Mesendoderm (in vitro differentiated cells): Measurements from ENCODE around the gene HIKESHI.

ENCODE experiments used
- DNase-seq: peaks from one replicate; pipeline ENCODE4 v3.0.0; 2013
- H2AK5ac ChIP-seq: 2 replicates; pipeline ENCODE4 v1.6.1; 2013; ENCODE audit warnings: low read length, inconsistent platforms
- H2BK120ac ChIP-seq: 2 replicates; pipeline ENCODE4 v1.6.1; 2013; ENCODE audit warnings: low read depth, mild to moderate bottlenecking, low read length, moderate library complexity, mixed read lengths
- H2BK15ac ChIP-seq: replicated peaks from 2 replicates; pipeline ENCODE4 v1.6.1; 2013; ENCODE audit warnings: low read depth, mild to moderate bottlenecking, moderate library complexity
- H2BK5ac ChIP-seq: 2 replicates; pipeline ENCODE4 v1.6.1; 2013; ENCODE audit warnings: low read length, inconsistent platforms
- H3K18ac ChIP-seq: 2 replicates; pipeline ENCODE4 v1.6.1; 2013; ENCODE audit warnings: mild to moderate bottlenecking, low read length, mixed read lengths
- H3K23ac ChIP-seq: one replicate; pipeline ENCODE4 v1.6.1; 2013; ENCODE audit warnings: low read length
- H3K27ac ChIP-seq: 2 replicates; pipeline ENCODE4 v1.5.1; 2013; ENCODE audit warnings: low read depth, mild to moderate bottlenecking, inconsistent platforms, low read length, moderate library complexity
- H3K27me3 ChIP-seq: 2 replicates; pipeline ENCODE4 v1.6.1; 2013; ENCODE audit warnings: low read length, control low read depth, mild to moderate bottlenecking, inconsistent platforms; ENCODE audit not compliant: insufficient read depth, poor library complexity
- H3K36me3 ChIP-seq: 2 replicates; pipeline ENCODE4 v1.6.1; 2013; ENCODE audit warnings: low read length, inconsistent platforms; ENCODE audit not compliant: control insufficient read depth, insufficient read depth
- H3K4ac ChIP-seq: one replicate; pipeline ENCODE4 v1.6.1; 2013; ENCODE audit warnings: low read depth, mild to moderate bottlenecking, low read length, moderate library complexity
- H3K4me1 ChIP-seq: 2 replicates; pipeline ENCODE4 v1.6.1; 2013; ENCODE audit warnings: low read depth, low read length, inconsistent platforms; ENCODE audit not compliant: control insufficient read depth
- H3K4me2 ChIP-seq: 2 replicates; pipeline ENCODE4 v1.6.1; 2013; ENCODE audit warnings: low read length
- H3K4me3 ChIP-seq: 2 replicates; pipeline ENCODE4 v1.5.1; 2013; ENCODE audit warnings: mild to moderate bottlenecking, low read length
- H3K56ac ChIP-seq: one replicate; pipeline ENCODE4 v1.6.1; 2013; ENCODE audit warnings: low read length
- H3K79me1 ChIP-seq: 2 replicates; pipeline ENCODE4 v1.6.1; 2013; ENCODE audit warnings: low read length, inconsistent platforms
- H3K79me2 ChIP-seq: 2 replicates; pipeline ENCODE4 v1.6.1; 2013; ENCODE audit warnings: mild to moderate bottlenecking, low read length; ENCODE audit not compliant: control insufficient read depth, insufficient read depth
- H3K9ac ChIP-seq: 2 replicates; pipeline ENCODE4 v1.6.1; 2013; ENCODE audit warnings: low read length, inconsistent platforms
- H4K5ac ChIP-seq: one replicate; pipeline ENCODE4 v1.6.1; 2013; ENCODE audit warnings: low read length
- H4K8ac ChIP-seq: one replicate; pipeline ENCODE4 v1.6.1; 2013; ENCODE audit warnings: low read depth, mild to moderate bottlenecking, control low read depth, low read length, moderate library complexity
- WGBS: extraction: QIAGEN DNeasy Blood & Tissue Kit; methylation state at CpG from one replicate; pipeline ENCODE4 v1.1.7; 2013; ENCODE audit warnings: low lambda C conversion rate, missing lambda C conversion rate; ENCODE audit not compliant: insufficient coverage; ENCODE audit errors: extremely low coverage; 5-methylcytosine and 5-hydroxymethylcytosine counted together

The HIKESHI gene

DNA sequence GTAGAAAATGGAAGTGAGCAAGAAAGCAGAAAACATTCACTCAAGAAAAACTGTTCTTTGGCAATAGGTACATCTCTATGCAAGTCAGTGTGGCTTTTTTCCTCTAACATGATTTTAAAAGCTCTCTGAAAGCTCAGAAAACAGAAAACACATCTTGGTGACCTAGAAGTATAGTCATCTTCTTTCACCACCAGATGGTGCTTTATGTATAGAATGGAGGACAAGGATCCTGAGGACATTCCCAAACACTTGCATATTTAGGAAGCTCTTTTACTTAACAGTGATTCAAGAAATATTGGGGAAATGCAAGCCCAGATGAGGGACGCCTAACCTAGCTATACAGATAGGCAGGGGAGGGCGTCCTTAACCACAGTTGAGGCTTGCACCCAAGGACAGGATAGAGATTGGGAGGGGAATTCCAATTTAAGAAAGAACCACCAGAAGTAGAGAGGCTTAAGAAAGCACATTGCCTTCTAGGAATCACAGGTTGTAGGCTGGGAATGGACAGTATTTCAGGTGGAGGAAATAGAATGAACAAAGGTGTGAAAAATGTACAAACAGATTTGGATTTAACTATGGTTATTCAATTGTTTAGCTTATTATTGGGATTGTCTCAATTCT is 58.8 kb downstream of the HIKESHI start:
- H2BK120ac ChIP-seq, result no peak overlapping the region
- H2AK5ac ChIP-seq, result no peak overlapping the region
- no peak overlapping the region for H3K23ac ChIP-seq
- no peaks in the 10 kb centered on the region for H3K79me1 ChIP-seq
- no peaks in the 10 kb centered on the region for H3K4me1 ChIP-seq
- no peaks in the 10 kb centered on the region for H3K79me2 ChIP-seq
- H3K56ac ChIP-seq, result no peak overlapping the region
- H3K27ac ChIP-seq, result no peak overlapping the region
- H2BK5ac ChIP-seq, result no peak overlapping the region
- no peak overlapping the region for H3K4ac ChIP-seq
- H3K4me2 ChIP-seq, result no peak overlapping the region
- H4K5ac ChIP-seq, result no peak overlapping the region
- no peaks in the 10 kb centered on the region for H3K27me3 ChIP-seq
- no peak overlapping the region for H2BK15ac ChIP-seq
- H3K4me3 ChIP-seq, result no peak overlapping the region
- no peak overlapping the region for H4K8ac ChIP-seq
- H3K18ac ChIP-seq, result no peak overlapping the region
- WGBS, result no CpG with 5 or more reads among the region's 2 CpGs
- H3K9ac ChIP-seq, result no peak overlapping the region
- H3K36me3 ChIP-seq, result no peaks in the 10 kb centered on the region
- DNase-seq, result peak; percentile 72

DNA sequence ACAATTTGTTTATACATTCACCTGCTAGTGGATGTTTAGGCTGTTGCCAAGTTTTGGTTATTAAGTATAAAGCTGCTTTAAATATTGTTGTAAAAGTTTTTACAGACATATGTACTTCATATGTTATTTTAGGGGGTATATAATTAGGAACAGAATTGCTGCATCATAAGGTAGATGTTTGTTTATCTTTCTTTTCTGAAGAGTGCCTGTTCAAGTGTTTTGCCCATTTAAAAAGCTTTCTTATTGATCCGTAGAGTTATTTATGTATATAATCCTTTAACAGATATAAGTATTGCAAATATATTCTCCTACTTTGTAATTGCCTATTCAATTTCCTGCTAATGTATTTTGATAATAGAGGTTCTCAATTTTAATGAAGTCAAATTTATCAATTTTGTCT is 61.4 kb downstream of the HIKESHI start:
- Histone ChIP-seq H3K27ac (no peak overlapping the region), H2AK5ac (no peak overlapping the region), H3K23ac (no peak overlapping the region), H3K36me3 (no peaks in the 10 kb centered on the region), H4K5ac (no peak overlapping the region), H3K4me1 (no peaks in the 10 kb centered on the region), H3K18ac (no peak overlapping the region), H3K9ac (no peak overlapping the region), H4K8ac (no peak overlapping the region), H3K27me3 (no peaks in the 10 kb centered on the region), H3K4me3 (no peak overlapping the region), H3K56ac (no peak overlapping the region), H3K4me2 (no peak overlapping the region), H2BK5ac (no peak overlapping the region), H3K4ac (no peak overlapping the region), H2BK15ac (no peak overlapping the region), H3K79me2 (no peaks in the 10 kb centered on the region), H2BK120ac (no peak overlapping the region), H3K79me1 (no peaks in the 10 kb centered on the region)
- no CpG with 5 or more reads among the region's 1 CpG for WGBS
- DNase-seq, result no peak

DNA sequence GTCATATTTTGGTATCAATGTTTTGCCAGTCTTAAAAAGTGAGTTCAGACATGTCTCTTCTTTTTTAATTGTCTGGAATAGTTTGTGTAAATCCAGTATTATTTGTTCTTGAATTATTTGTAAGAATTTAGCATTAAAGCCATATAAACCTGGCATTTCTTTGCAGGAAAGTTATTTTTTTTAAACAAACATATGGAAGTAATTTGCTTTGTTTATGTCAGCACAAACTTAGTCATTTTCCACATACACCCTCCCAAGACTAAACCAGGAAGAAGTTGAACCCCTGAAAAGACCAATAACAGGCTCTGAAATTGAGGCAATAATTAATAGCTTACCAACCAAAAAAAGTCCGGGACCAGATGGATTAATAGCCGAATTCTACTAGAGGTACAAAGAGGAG is 63.5 kb downstream of the HIKESHI start:
- H3K9ac ChIP-seq, result no peak overlapping the region
- H3K4me3 ChIP-seq, result no peak overlapping the region
- H3K27me3 ChIP-seq, result no peaks in the 10 kb centered on the region
- no peak overlapping the region for H3K23ac ChIP-seq
- H4K8ac ChIP-seq, result no peak overlapping the region
- no peak overlapping the region for H3K56ac ChIP-seq
- H2BK15ac ChIP-seq, result no peak overlapping the region
- H3K4ac ChIP-seq, result no peak overlapping the region
- no CpG with 5 or more reads among the region's 2 CpGs for WGBS
- H3K79me2 ChIP-seq, result no peaks in the 10 kb centered on the region
- no peaks in the 10 kb centered on the region for H3K4me1 ChIP-seq
- H3K27ac ChIP-seq, result no peak overlapping the region
- H3K18ac ChIP-seq, result no peak overlapping the region
- H2AK5ac ChIP-seq, result no peak overlapping the region
- no peaks in the 10 kb centered on the region for H3K79me1 ChIP-seq
- H2BK120ac ChIP-seq, result no peak overlapping the region
- H4K5ac ChIP-seq, result no peak overlapping the region
- H2BK5ac ChIP-seq, result no peak overlapping the region
- no peaks in the 10 kb centered on the region for H3K36me3 ChIP-seq
- DNase-seq, result no peak
- H3K4me2 ChIP-seq, result no peak overlapping the region

DNA sequence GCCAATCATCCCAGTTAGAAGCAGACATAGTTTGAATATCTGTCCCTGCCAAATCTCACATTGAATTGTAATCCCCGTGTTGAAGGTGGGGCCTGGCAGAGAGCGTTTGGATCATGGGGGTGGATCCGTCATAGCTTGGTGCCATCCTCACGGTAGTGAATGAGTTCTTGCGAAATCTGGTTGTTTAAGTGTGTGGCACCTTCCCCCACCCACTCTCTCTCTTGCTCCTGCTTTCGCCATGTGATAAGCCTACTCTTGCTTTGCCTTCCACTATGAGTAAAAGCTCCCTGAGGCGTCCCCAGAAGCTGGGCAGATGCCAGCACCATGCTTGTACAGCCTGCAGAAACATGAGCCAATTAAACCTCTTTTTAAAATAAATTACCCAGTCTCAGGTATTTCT is 67.6 kb downstream of the HIKESHI start:
- Histone ChIP-seq H3K27ac (no peak overlapping the region), H3K79me1 (no peaks in the 10 kb centered on the region), H3K9ac (no peak overlapping the region), H2BK15ac (no peak overlapping the region), H3K4ac (no peak overlapping the region), H2BK5ac (no peak overlapping the region), H2BK120ac (no peak overlapping the region), H3K4me2 (no peak overlapping the region), H3K79me2 (no peaks in the 10 kb centered on the region), H2AK5ac (no peak overlapping the region), H3K23ac (no peak overlapping the region), H3K4me3 (no peak overlapping the region), H3K4me1 (peaks cover 3% of the 10 kb centered on the region), H3K56ac (no peak overlapping the region), H3K18ac (no peak overlapping the region), H4K5ac (no peak overlapping the region), H3K27me3 (no peaks in the 10 kb centered on the region), H3K36me3 (no peaks in the 10 kb centered on the region), H4K8ac (no peak overlapping the region)
- no CpG with 5 or more reads among the region's 7 CpGs for WGBS
- peak; percentile 12 for DNase-seq

DNA sequence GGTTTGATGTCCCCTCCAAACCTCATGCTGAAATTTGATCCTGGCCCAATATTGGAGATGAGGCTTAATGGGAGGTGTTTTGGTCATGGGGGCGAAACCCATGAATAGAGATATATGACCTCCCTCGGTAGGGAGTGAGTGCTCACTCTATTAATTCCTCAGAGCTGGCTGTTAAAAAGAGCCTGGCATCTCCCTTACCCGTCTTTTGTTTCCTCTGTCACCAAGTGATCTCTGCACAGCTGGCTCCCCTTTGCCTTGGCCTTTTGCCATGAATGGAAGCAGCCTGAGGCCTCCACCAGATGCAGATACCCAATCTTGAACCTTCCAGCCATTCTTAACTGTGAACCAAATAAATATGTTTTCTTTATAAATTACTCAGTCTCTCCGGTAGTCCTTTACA is 68.1 kb downstream of the HIKESHI start:
- Histone ChIP-seq H2BK5ac (no peak overlapping the region), H3K23ac (no peak overlapping the region), H2BK15ac (no peak overlapping the region), H3K4me3 (no peak overlapping the region), H3K9ac (no peak overlapping the region), H3K79me1 (no peaks in the 10 kb centered on the region), H3K36me3 (no peaks in the 10 kb centered on the region), H3K4ac (no peak overlapping the region), H3K27ac (no peak overlapping the region), H3K4me1 (peaks cover 3% of the 10 kb centered on the region), H3K18ac (no peak overlapping the region), H2AK5ac (no peak overlapping the region), H4K5ac (no peak overlapping the region), H3K79me2 (no peaks in the 10 kb centered on the region), H3K27me3 (no peaks in the 10 kb centered on the region), H3K4me2 (no peak overlapping the region), H3K56ac (no peak overlapping the region), H4K8ac (no peak overlapping the region), H2BK120ac (no peak overlapping the region)
- no peak for DNase-seq
- no CpG with 5 or more reads among the region's 4 CpGs for WGBS

DNA sequence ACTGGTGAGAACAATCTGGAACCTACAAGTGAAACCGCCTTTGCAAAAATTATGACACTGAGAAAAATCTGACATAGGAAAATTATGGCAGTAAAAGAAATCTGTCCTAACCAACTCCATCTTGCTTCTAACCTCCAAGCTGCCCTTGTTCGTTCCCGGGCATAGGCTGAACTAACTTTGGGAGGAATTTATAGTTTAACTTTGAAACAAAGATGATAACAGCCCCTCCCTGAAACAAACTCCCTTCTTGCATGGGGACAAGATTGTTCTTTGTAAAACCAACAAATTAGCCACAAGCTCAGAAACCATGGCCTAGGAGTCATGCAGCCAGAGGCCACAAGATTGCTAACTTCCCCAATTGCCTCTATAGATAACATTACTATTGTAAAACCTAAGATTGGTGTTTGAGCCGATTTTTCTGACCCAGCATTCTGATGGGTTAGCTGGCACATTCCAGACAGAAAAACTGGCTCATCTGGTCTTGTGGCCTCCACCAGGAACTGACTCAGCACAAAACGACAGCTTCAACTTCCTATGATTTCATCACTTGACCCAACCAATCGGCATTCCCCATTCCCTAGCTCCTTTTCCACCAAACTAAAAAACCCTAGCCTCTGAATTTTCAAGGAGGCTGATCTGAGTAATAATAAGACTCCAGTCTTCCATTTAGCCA is 69.0 kb downstream of the HIKESHI start:
- no peak overlapping the region for H2BK5ac ChIP-seq
- no peak overlapping the region for H3K4ac ChIP-seq
- no peaks in the 10 kb centered on the region for H3K36me3 ChIP-seq
- H3K4me3 ChIP-seq, result no peak overlapping the region
- no peak overlapping the region for H3K27ac ChIP-seq
- peak; percentile 63 for DNase-seq
- peaks cover 3% of the 10 kb centered on the region for H3K4me1 ChIP-seq
- no peak overlapping the region for H4K5ac ChIP-seq
- H4K8ac ChIP-seq, result no peak overlapping the region
- no peak overlapping the region for H3K23ac ChIP-seq
- H3K9ac ChIP-seq, result no peak overlapping the region
- no peak overlapping the region for H3K56ac ChIP-seq
- H3K27me3 ChIP-seq, result no peaks in the 10 kb centered on the region
- no peak overlapping the region for H3K4me2 ChIP-seq
- WGBS, result no CpG with 5 or more reads among the region's 6 CpGs
- no peaks in the 10 kb centered on the region for H3K79me2 ChIP-seq
- no peak overlapping the region for H2AK5ac ChIP-seq
- H3K79me1 ChIP-seq, result no peaks in the 10 kb centered on the region
- H2BK120ac ChIP-seq, result no peak overlapping the region
- no peak overlapping the region for H3K18ac ChIP-seq
- H2BK15ac ChIP-seq, result no peak overlapping the region
